Measurements from ENCODE around the gene PI4KA. TPM values are rescaled to one million over a fixed set of nuclear protein-coding genes. Genes with fewer than 3 reads are reported as not detected.
"Not testable (repeated sequence)": the region's sequence is repeated elsewhere in the genome, so short reads cannot be mapped to it uniquely, and the experiment has no call there.

PI4KA gene
- total and polyA plus RNA-seq, 2 donors (not counting 1 experiment from before 2014, with no cell fraction given), result 26.4 to 40.6 TPM

DNA sequence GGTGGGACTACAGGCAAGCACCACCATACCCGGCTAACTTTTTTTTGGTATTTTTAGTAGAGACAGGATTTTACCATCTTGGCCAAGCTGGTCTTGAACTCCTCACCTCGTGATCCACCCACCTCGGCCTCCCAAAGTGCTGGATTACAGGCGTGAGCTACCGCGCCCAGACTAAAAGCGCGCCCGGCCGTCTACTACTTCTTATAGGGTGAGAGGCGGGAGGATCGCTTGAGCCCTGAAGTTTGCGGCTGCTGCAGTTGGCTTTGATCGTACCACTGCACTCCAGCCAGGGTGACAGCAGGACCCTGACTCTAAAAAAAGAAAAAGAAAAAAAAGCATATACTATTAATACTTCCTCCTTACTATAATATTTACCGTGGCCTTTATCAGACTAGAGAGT, 158.3 kb downstream of the PI4KA start:
- not testable (repeated sequence) for H4K20me1 ChIP-seq (ENCODE audit: control insufficient read depth, extremely low read depth, insufficient read depth, low read length); H3K79me2 ChIP-seq (ENCODE audit: control insufficient read depth, insufficient read depth, low read length); H3K36me3 ChIP-seq (ENCODE audit: control insufficient read depth, insufficient read depth, low read length)

GRCh38 chr22:20699856-20700255, 158.8 kb downstream of the PI4KA start:
- not testable (repeated sequence) for H4K20me1 ChIP-seq (ENCODE audit: control insufficient read depth, extremely low read depth, insufficient read depth, low read length); H3K79me2 ChIP-seq (ENCODE audit: control insufficient read depth, insufficient read depth, low read length); H3K4me2 ChIP-seq (ENCODE audit: extremely low read depth, insufficient read depth, low read length); H3K27ac ChIP-seq (ENCODE audit: insufficient read depth, low read length); H3K27me3 ChIP-seq (ENCODE audit: control insufficient read depth, insufficient read depth, low read length); H3K9me3 ChIP-seq (ENCODE audit: control insufficient read depth, insufficient read depth, low read depth, low read length); H3K4me3 ChIP-seq (replicated peaks in 1 of 4; ENCODE audit: control extremely low read depth in 1 of 4, insufficient read depth in 1 of 4, low read depth in 3 of 4, low read length in 4 of 4); H3K36me3 ChIP-seq (ENCODE audit: control insufficient read depth, insufficient read depth, low read length); DNase-seq (ENCODE audit: low read depth in 2 of 2); H3K4me1 ChIP-seq (ENCODE audit: control insufficient read depth, extremely low read depth, insufficient read depth, low read length); H2AFZ ChIP-seq (ENCODE audit: low read length); H3K9ac ChIP-seq (ENCODE audit: insufficient read depth, low read length)

More for the DNA sequence above, 158.3 kb downstream of the PI4KA start:
- H2AFZ ChIP-seq (ENCODE audit: low read length); H3K9me3 ChIP-seq (ENCODE audit: control insufficient read depth, insufficient read depth, low read depth, low read length); H3K27me3 ChIP-seq (ENCODE audit: control insufficient read depth, insufficient read depth, low read length); H3K9ac ChIP-seq (ENCODE audit: insufficient read depth, low read length); H3K4me1 ChIP-seq (ENCODE audit: control insufficient read depth, extremely low read depth, insufficient read depth, low read length); H3K4me2 ChIP-seq (ENCODE audit: extremely low read depth, insufficient read depth, low read length); DNase-seq (ENCODE audit: low read depth in 2 of 2); H3K4me3 ChIP-seq (replicated peaks in 1 of 4; ENCODE audit: control extremely low read depth in 1 of 4, insufficient read depth in 1 of 4, low read depth in 3 of 4, low read length in 4 of 4); H3K27ac ChIP-seq (ENCODE audit: insufficient read depth, low read length): not testable (repeated sequence)

- not testable (repeated sequence) for H3K4me3 ChIP-seq (replicated peaks in 1 of 4; ENCODE audit: control extremely low read depth in 1 of 4, insufficient read depth in 1 of 4, low read depth in 3 of 4, low read length in 4 of 4); H4K20me1 ChIP-seq (ENCODE audit: control insufficient read depth, extremely low read depth, insufficient read depth, low read length); H3K4me2 ChIP-seq (ENCODE audit: extremely low read depth, insufficient read depth, low read length); H3K9me3 ChIP-seq (ENCODE audit: control insufficient read depth, insufficient read depth, low read depth, low read length); H3K36me3 ChIP-seq (ENCODE audit: control insufficient read depth, insufficient read depth, low read length); H3K4me1 ChIP-seq (ENCODE audit: control insufficient read depth, extremely low read depth, insufficient read depth, low read length); H3K27ac ChIP-seq (ENCODE audit: insufficient read depth, low read length); H3K27me3 ChIP-seq (ENCODE audit: control insufficient read depth, insufficient read depth, low read length); H2AFZ ChIP-seq (ENCODE audit: low read length); H3K79me2 ChIP-seq (ENCODE audit: control insufficient read depth, insufficient read depth, low read length); H3K9ac ChIP-seq (ENCODE audit: insufficient read depth, low read length)
- TF ChIP-seq, protein P1, sequence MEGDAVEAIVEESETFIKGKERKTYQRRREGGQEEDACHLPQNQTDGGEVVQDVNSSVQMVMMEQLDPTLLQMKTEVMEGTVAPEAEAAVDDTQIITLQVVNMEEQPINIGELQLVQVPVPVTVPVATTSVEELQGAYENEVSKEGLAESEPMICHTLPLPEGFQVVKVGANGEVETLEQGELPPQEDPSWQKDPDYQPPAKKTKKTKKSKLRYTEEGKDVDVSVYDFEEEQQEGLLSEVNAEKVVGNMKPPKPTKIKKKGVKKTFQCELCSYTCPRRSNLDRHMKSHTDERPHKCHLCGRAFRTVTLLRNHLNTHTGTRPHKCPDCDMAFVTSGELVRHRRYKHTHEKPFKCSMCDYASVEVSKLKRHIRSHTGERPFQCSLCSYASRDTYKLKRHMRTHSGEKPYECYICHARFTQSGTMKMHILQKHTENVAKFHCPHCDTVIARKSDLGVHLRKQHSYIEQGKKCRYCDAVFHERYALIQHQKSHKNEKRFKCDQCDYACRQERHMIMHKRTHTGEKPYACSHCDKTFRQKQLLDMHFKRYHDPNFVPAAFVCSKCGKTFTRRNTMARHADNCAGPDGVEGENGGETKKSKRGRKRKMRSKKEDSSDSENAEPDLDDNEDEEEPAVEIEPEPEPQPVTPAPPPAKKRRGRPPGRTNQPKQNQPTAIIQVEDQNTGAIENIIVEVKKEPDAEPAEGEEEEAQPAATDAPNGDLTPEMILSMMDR (conservative IDR thresholded peaks at IDR 0.05 in 1 of 2, IDR thresholded peaks at IDR 0.05 in 1 of 2; ENCODE audit: low read depth in 1 of 2, low read length in 2 of 2), result peak; percentile 47 to 57
- peak; percentile 72 to 77 for DNase-seq (ENCODE audit: low read depth in 2 of 2)
These were observed 161.0 kb downstream of the PI4KA start for GRCh38 chr22:20697481-20698113.

GRCh38 chr22:20696056-20696455, 162.6 kb downstream of the PI4KA start:
- not testable (repeated sequence) for H3K79me2 ChIP-seq (ENCODE audit: control insufficient read depth, insufficient read depth, low read length)

GRCh38 chr22:20695205-20695604, 163.4 kb downstream of the PI4KA start:
- not testable (repeated sequence) for H3K9me3 ChIP-seq (ENCODE audit: control insufficient read depth, insufficient read depth, low read depth, low read length); H3K9ac ChIP-seq (ENCODE audit: insufficient read depth, low read length); H3K4me3 ChIP-seq (replicated peaks in 1 of 4; ENCODE audit: control extremely low read depth in 1 of 4, insufficient read depth in 1 of 4, low read depth in 3 of 4, low read length in 4 of 4); H4K20me1 ChIP-seq (ENCODE audit: control insufficient read depth, extremely low read depth, insufficient read depth, low read length); H3K4me1 ChIP-seq (ENCODE audit: control insufficient read depth, extremely low read depth, insufficient read depth, low read length); H3K27me3 ChIP-seq (ENCODE audit: control insufficient read depth, insufficient read depth, low read length); H3K27ac ChIP-seq (ENCODE audit: insufficient read depth, low read length); H3K4me2 ChIP-seq (ENCODE audit: extremely low read depth, insufficient read depth, low read length); H3K36me3 ChIP-seq (ENCODE audit: control insufficient read depth, insufficient read depth, low read length); H2AFZ ChIP-seq (ENCODE audit: low read length); DNase-seq (ENCODE audit: low read depth in 2 of 2); H3K79me2 ChIP-seq (ENCODE audit: control insufficient read depth, insufficient read depth, low read length)

More at GRCh38 chr22:20696056-20696455, 162.6 kb downstream of the PI4KA start:
- not testable (repeated sequence) for H3K4me3 ChIP-seq (replicated peaks in 1 of 4; ENCODE audit: control extremely low read depth in 1 of 4, insufficient read depth in 1 of 4, low read depth in 3 of 4, low read length in 4 of 4); H3K9me3 ChIP-seq (ENCODE audit: control insufficient read depth, insufficient read depth, low read depth, low read length); H2AFZ ChIP-seq (ENCODE audit: low read length); H3K36me3 ChIP-seq (ENCODE audit: control insufficient read depth, insufficient read depth, low read length); H3K27me3 ChIP-seq (ENCODE audit: control insufficient read depth, insufficient read depth, low read length); H3K4me2 ChIP-seq (ENCODE audit: extremely low read depth, insufficient read depth, low read length); H3K9ac ChIP-seq (ENCODE audit: insufficient read depth, low read length); H3K27ac ChIP-seq (ENCODE audit: insufficient read depth, low read length); H4K20me1 ChIP-seq (ENCODE audit: control insufficient read depth, extremely low read depth, insufficient read depth, low read length); H3K4me1 ChIP-seq (ENCODE audit: control insufficient read depth, extremely low read depth, insufficient read depth, low read length); DNase-seq (ENCODE audit: low read depth in 2 of 2)

DNA sequence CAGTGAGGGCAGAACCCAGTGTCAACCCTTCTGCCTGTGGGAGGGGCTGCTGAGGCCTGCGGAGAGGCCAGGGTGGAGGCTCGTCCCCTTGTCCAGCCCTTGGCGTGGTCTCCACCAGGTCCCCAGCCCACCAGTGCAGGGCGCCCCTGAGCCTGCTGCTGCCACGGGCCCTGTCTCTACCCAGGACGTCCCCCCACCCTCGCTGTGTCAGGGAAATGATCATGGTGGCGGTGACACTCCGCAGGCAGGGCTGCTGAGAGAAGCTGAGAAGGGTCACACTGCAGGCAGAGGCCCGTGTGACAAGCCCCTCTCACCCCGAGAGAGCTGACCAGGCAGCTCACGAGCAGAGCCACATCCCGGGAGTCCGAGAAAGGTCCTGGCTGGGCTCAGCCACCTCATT, 164.4 kb downstream of the PI4KA start:
- not testable (repeated sequence) for H3K9ac ChIP-seq (ENCODE audit: insufficient read depth, low read length); H2AFZ ChIP-seq (ENCODE audit: low read length); H3K4me3 ChIP-seq (replicated peaks in 1 of 4; ENCODE audit: control extremely low read depth in 1 of 4, insufficient read depth in 1 of 4, low read depth in 3 of 4, low read length in 4 of 4); H3K9me3 ChIP-seq (ENCODE audit: control insufficient read depth, insufficient read depth, low read depth, low read length); DNase-seq (ENCODE audit: low read depth in 2 of 2); H3K27ac ChIP-seq (ENCODE audit: insufficient read depth, low read length); H3K27me3 ChIP-seq (ENCODE audit: control insufficient read depth, insufficient read depth, low read length); H3K79me2 ChIP-seq (ENCODE audit: control insufficient read depth, insufficient read depth, low read length); H3K36me3 ChIP-seq (ENCODE audit: control insufficient read depth, insufficient read depth, low read length); H3K4me2 ChIP-seq (ENCODE audit: extremely low read depth, insufficient read depth, low read length); H3K4me1 ChIP-seq (ENCODE audit: control insufficient read depth, extremely low read depth, insufficient read depth, low read length); H4K20me1 ChIP-seq (ENCODE audit: control insufficient read depth, extremely low read depth, insufficient read depth, low read length)
